ENCODE data around the gene CMTM5.
"Not testable (repeated sequence)": the region's sequence is repeated elsewhere in the genome, so short reads cannot be mapped to it uniquely, and the experiment has no call there.

Gene CMTM5

GRCh38 chr14:23389396-23389795 is 12.6 kb downstream of the CMTM5 start:
- DNase-seq (ENCODE audit: low read depth): no peak
- H3K36me3 ChIP-seq (ENCODE audit: control insufficient read depth, insufficient read depth, low read length, severe bottlenecking): no peaks in the 10 kb centered on the region
- no peak overlapping the region for H3K9ac ChIP-seq (ENCODE audit: low read length)
- H3K4me1 ChIP-seq (ENCODE audit: control insufficient read depth, insufficient read depth, low read length): no peaks in the 10 kb centered on the region
- peaks cover 58% of the 10 kb centered on the region for H3K27me3 ChIP-seq (replicated peaks; ENCODE audit: control insufficient read depth, insufficient read depth, low read length)
- no peak overlapping the region for H3K4me3 ChIP-seq (ENCODE audit: low read length)
- H3K9me3 ChIP-seq (ENCODE audit: control insufficient read depth, low read length): no peaks in the 10 kb centered on the region

- H3K9ac ChIP-seq (ENCODE audit: low read length); H3K4me3 ChIP-seq (ENCODE audit: low read length); H3K36me3 ChIP-seq (ENCODE audit: control insufficient read depth, insufficient read depth, low read length, severe bottlenecking); DNase-seq (ENCODE audit: low read depth); H3K9me3 ChIP-seq (ENCODE audit: control insufficient read depth, low read length); H3K4me1 ChIP-seq (ENCODE audit: control insufficient read depth, insufficient read depth, low read length): not testable (repeated sequence)
- H3K27me3 ChIP-seq (replicated peaks; ENCODE audit: control insufficient read depth, insufficient read depth, low read length): peaks cover 58% of the 10 kb centered on the region
These were observed 13.0 kb downstream of the CMTM5 start for GRCh38 chr14:23389871-23390270.

GRCh38 chr14:23392613-23393012 is 15.8 kb downstream of the CMTM5 start:
- Histone ChIP-seq H3K9me3 (ENCODE audit: control insufficient read depth, low read length) (no peaks in the 10 kb centered on the region), H3K4me1 (ENCODE audit: control insufficient read depth, insufficient read depth, low read length) (no peaks in the 10 kb centered on the region), H3K9ac (ENCODE audit: low read length) (no peak overlapping the region), H3K27me3 (replicated peaks; ENCODE audit: control insufficient read depth, insufficient read depth, low read length) (peaks cover 40% of the 10 kb centered on the region), H3K4me3 (ENCODE audit: low read length) (no peak overlapping the region), H3K36me3 (ENCODE audit: control insufficient read depth, insufficient read depth, low read length, severe bottlenecking) (no peaks in the 10 kb centered on the region)
- DNase-seq (ENCODE audit: low read depth): no peak

- Histone ChIP-seq H3K9ac (ENCODE audit: low read length) (no peak overlapping the region), H3K9me3 (ENCODE audit: control insufficient read depth, low read length) (no peaks in the 10 kb centered on the region), H3K4me3 (ENCODE audit: low read length) (no peak overlapping the region), H3K27me3 (replicated peaks; ENCODE audit: control insufficient read depth, insufficient read depth, low read length) (peaks cover 27% of the 10 kb centered on the region), H3K36me3 (ENCODE audit: control insufficient read depth, insufficient read depth, low read length, severe bottlenecking) (no peaks in the 10 kb centered on the region), H3K4me1 (ENCODE audit: control insufficient read depth, insufficient read depth, low read length) (no peaks in the 10 kb centered on the region)
- DNase-seq (ENCODE audit: low read depth): no peak
These were observed 19.3 kb downstream of the CMTM5 start for GRCh38 chr14:23396126-23396525.

GRCh38 chr14:23396781-23397407 is 20.0 kb downstream of the CMTM5 start:
- Histone ChIP-seq H3K36me3 (ENCODE audit: control insufficient read depth, insufficient read depth, low read length, severe bottlenecking) (no peaks in the 10 kb centered on the region), H3K9me3 (ENCODE audit: control insufficient read depth, low read length) (no peaks in the 10 kb centered on the region), H3K4me3 (ENCODE audit: low read length) (no peak overlapping the region), H3K9ac (ENCODE audit: low read length) (no peak overlapping the region), H3K27me3 (replicated peaks; ENCODE audit: control insufficient read depth, insufficient read depth, low read length) (peaks cover 28% of the 10 kb centered on the region), H3K4me1 (ENCODE audit: control insufficient read depth, insufficient read depth, low read length) (no peaks in the 10 kb centered on the region)
- DNase-seq (ENCODE audit: low read depth): no peak

- no peak overlapping the region for H3K4me3 ChIP-seq (ENCODE audit: low read length)
- peaks cover 23% of the 10 kb centered on the region for H3K27me3 ChIP-seq (replicated peaks; ENCODE audit: control insufficient read depth, insufficient read depth, low read length)
- no peaks in the 10 kb centered on the region for H3K4me1 ChIP-seq (ENCODE audit: control insufficient read depth, insufficient read depth, low read length)
- no peaks in the 10 kb centered on the region for H3K9me3 ChIP-seq (ENCODE audit: control insufficient read depth, low read length)
- no peak overlapping the region for H3K9ac ChIP-seq (ENCODE audit: low read length)
- DNase-seq (ENCODE audit: low read depth): no peak
- H3K36me3 ChIP-seq (ENCODE audit: control insufficient read depth, insufficient read depth, low read length, severe bottlenecking): no peaks in the 10 kb centered on the region
These were observed 21.5 kb downstream of the CMTM5 start for GRCh38 chr14:23398348-23398747.

GRCh38 chr14:23399136-23399535 is 22.3 kb downstream of the CMTM5 start:
- Histone ChIP-seq H3K4me3 (ENCODE audit: low read length) (no peak overlapping the region), H3K9ac (ENCODE audit: low read length) (no peak overlapping the region), H3K9me3 (ENCODE audit: control insufficient read depth, low read length) (no peaks in the 10 kb centered on the region), H3K36me3 (ENCODE audit: control insufficient read depth, insufficient read depth, low read length, severe bottlenecking) (no peaks in the 10 kb centered on the region), H3K4me1 (ENCODE audit: control insufficient read depth, insufficient read depth, low read length) (no peaks in the 10 kb centered on the region), H3K27me3 (replicated peaks; ENCODE audit: control insufficient read depth, insufficient read depth, low read length) (peaks cover 24% of the 10 kb centered on the region)
- no peak for DNase-seq (ENCODE audit: low read depth)

- Histone ChIP-seq H3K27me3 (replicated peaks; ENCODE audit: control insufficient read depth, insufficient read depth, low read length) (peaks cover 29% of the 10 kb centered on the region), H3K4me3 (ENCODE audit: low read length) (no peak overlapping the region), H3K36me3 (ENCODE audit: control insufficient read depth, insufficient read depth, low read length, severe bottlenecking) (no peaks in the 10 kb centered on the region), H3K9me3 (ENCODE audit: control insufficient read depth, low read length) (no peaks in the 10 kb centered on the region), H3K4me1 (ENCODE audit: control insufficient read depth, insufficient read depth, low read length) (no peaks in the 10 kb centered on the region), H3K9ac (ENCODE audit: low read length) (no peak overlapping the region)
- DNase-seq (ENCODE audit: low read depth): peak; percentile 27
These were observed 22.7 kb downstream of the CMTM5 start for GRCh38 chr14:23399591-23399990.

GRCh38 chr14:23400496-23401149 is 23.8 kb downstream of the CMTM5 start:
- not testable (repeated sequence) for H3K9me3 ChIP-seq (ENCODE audit: control insufficient read depth, low read length); H3K4me3 ChIP-seq (ENCODE audit: low read length); H3K36me3 ChIP-seq (ENCODE audit: control insufficient read depth, insufficient read depth, low read length, severe bottlenecking); DNase-seq (ENCODE audit: low read depth); H3K9ac ChIP-seq (ENCODE audit: low read length); H3K4me1 ChIP-seq (ENCODE audit: control insufficient read depth, insufficient read depth, low read length)
- H3K27me3 ChIP-seq (replicated peaks; ENCODE audit: control insufficient read depth, insufficient read depth, low read length): peaks cover 33% of the 10 kb centered on the region

GRCh38 chr14:23401291-23401690 is 24.4 kb downstream of the CMTM5 start:
- Histone ChIP-seq H3K27me3 (replicated peaks; ENCODE audit: control insufficient read depth, insufficient read depth, low read length) (peaks cover 38% of the 10 kb centered on the region), H3K36me3 (ENCODE audit: control insufficient read depth, insufficient read depth, low read length, severe bottlenecking) (no peaks in the 10 kb centered on the region), H3K9me3 (ENCODE audit: control insufficient read depth, low read length) (no peaks in the 10 kb centered on the region), H3K9ac (ENCODE audit: low read length) (no peak overlapping the region), H3K4me1 (ENCODE audit: control insufficient read depth, insufficient read depth, low read length) (no peaks in the 10 kb centered on the region), H3K4me3 (ENCODE audit: low read length) (no peak overlapping the region)
- no peak for DNase-seq (ENCODE audit: low read depth)

- Histone ChIP-seq H3K9ac (ENCODE audit: low read length) (no peak overlapping the region), H3K4me3 (ENCODE audit: low read length) (no peak overlapping the region), H3K27me3 (replicated peaks; ENCODE audit: control insufficient read depth, insufficient read depth, low read length) (peaks cover 39% of the 10 kb centered on the region), H3K36me3 (ENCODE audit: control insufficient read depth, insufficient read depth, low read length, severe bottlenecking) (no peaks in the 10 kb centered on the region), H3K4me1 (ENCODE audit: control insufficient read depth, insufficient read depth, low read length) (no peaks in the 10 kb centered on the region), H3K9me3 (ENCODE audit: control insufficient read depth, low read length) (no peaks in the 10 kb centered on the region)
- DNase-seq (ENCODE audit: low read depth): no peak
These were observed 25.7 kb downstream of the CMTM5 start for GRCh38 chr14:23402296-23403138.

Measured in adipocyte (in vitro differentiated cells).